ENCODE data around the gene RHOF.
"Not testable (repeated sequence)": the region's sequence is repeated elsewhere in the genome, so short reads cannot be mapped to it uniquely, and the experiment has no call there.

GRCh38 chr12:121790785-121791184 is 2.7 kb downstream of the RHOF start:
- TF ChIP-seq MAX (IDR thresholded peaks at IDR 0.05; ENCODE audit: low read depth, low read length); CTCF (IDR thresholded peaks at IDR 0.05; ENCODE audit: low read depth, low read length); POLR2A (IDR thresholded peaks at IDR 0.05; ENCODE audit: extremely low read depth, insufficient read length); MYC (IDR thresholded peaks at IDR 0.05; ENCODE audit: low read depth, low read length): not testable (repeated sequence)
